ENCODE data around the gene FBXL20. TPM values are rescaled to one million over a fixed set of nuclear protein-coding genes. Genes with fewer than 3 reads are reported as not detected.

Gene FBXL20
- total and polyA plus RNA-seq, 11 donors = 3.1 to 21.9 (median 12.2) TPM

DNA sequence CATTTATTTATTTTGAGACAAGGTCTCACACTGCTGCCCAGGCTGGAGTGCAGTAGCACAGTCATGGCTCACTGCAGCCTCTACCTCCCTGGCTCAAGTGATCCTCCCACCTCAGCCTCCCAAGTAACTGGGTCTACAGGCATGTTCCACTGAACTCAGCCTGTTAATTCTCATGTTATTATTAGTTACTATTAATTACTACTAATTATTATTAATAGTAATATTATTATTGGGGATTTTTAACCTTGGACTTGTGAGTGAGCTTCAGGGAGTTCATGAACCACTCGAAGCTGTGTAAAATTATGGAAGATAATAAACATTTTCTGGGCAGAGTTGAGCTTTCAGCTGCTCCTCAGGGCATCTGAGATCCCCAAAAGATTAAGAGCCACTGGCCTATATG is 171.1 kb downstream of the FBXL20 start:
- Histone ChIP-seq H3K27ac (no peak overlapping the region), H3K9me3 (no peaks in the 10 kb centered on the region), H3K36me3 (no peaks in the 10 kb centered on the region), H3K4me1 (peaks cover 0 to 26% (median 14%) of the 10 kb centered on the region in 12 donors), H3K4me3 (no peak overlapping the region), H3K27me3 (peaks cover 4 to 81% (median 39%) of the 10 kb centered on the region in 9 donors)
- DNase-seq = no peak
- intact Hi-C loops (cut with DNase I) = loop anchor here in 4 of 10 donors (5.0 to 10.0 kb wide), 5 partner anchors 38 to 248 kb away; partner anchors contain the start of gene ARL5C (in 1 of the 4)
- 44 to 94% (median 90%) methylated on average over 1 of the region's 1 CpG for WGBS, 4 donors
- TF ChIP-seq, protein P1, sequence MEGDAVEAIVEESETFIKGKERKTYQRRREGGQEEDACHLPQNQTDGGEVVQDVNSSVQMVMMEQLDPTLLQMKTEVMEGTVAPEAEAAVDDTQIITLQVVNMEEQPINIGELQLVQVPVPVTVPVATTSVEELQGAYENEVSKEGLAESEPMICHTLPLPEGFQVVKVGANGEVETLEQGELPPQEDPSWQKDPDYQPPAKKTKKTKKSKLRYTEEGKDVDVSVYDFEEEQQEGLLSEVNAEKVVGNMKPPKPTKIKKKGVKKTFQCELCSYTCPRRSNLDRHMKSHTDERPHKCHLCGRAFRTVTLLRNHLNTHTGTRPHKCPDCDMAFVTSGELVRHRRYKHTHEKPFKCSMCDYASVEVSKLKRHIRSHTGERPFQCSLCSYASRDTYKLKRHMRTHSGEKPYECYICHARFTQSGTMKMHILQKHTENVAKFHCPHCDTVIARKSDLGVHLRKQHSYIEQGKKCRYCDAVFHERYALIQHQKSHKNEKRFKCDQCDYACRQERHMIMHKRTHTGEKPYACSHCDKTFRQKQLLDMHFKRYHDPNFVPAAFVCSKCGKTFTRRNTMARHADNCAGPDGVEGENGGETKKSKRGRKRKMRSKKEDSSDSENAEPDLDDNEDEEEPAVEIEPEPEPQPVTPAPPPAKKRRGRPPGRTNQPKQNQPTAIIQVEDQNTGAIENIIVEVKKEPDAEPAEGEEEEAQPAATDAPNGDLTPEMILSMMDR (IDR thresholded peaks at IDR 0.05) = no peak
- TF ChIP-seq POLR2A (IDR thresholded peaks at IDR 0.05) = no peak
- ATAC-seq = no peak

- 57 to 79% (median 65%) methylated on average over 11 of the region's 11 CpGs for WGBS, 4 donors
- no peak for ATAC-seq
- H3K4me1 ChIP-seq = peaks cover 0 to 36% (median 20%) of the 10 kb centered on the region in 12 donors
- no peaks in the 10 kb centered on the region for H3K9me3 ChIP-seq
- intact Hi-C loops (cut with DNase I) = no loop called here
- H3K27me3 ChIP-seq = peaks cover 11 to 88% (median 47%) of the 10 kb centered on the region in 9 donors
- no peak for TF ChIP-seq POLR2A (IDR thresholded peaks at IDR 0.05)
- TF ChIP-seq, protein P1 (IDR thresholded peaks at IDR 0.05) = no peak
- no peak overlapping the region for H3K4me3 ChIP-seq
- peak in 1 of 5 donors; percentile 53 for DNase-seq
- no peak overlapping the region for H3K27ac ChIP-seq
- H3K36me3 ChIP-seq = no peaks in the 10 kb centered on the region
Measured at GRCh38 chr17:39229274-39229913, 172.0 kb downstream of the FBXL20 start.

- no peaks in the 10 kb centered on the region for H3K36me3 ChIP-seq
- peaks cover 0 to 36% (median 20%) of the 10 kb centered on the region in 12 donors for H3K4me1 ChIP-seq
- WGBS, 4 donors = 59 to 86% (median 74%) methylated on average over 2 of the region's 2 CpGs
- H3K9me3 ChIP-seq = no peaks in the 10 kb centered on the region
- intact Hi-C loops (cut with DNase I) = no loop called here
- no peak overlapping the region for H3K4me3 ChIP-seq
- TF ChIP-seq POLR2A (IDR thresholded peaks at IDR 0.05) = no peak
- TF ChIP-seq, protein P1 (IDR thresholded peaks at IDR 0.05) = no peak
- peaks cover 11 to 70% (median 38%) of the 10 kb centered on the region in 9 donors for H3K27me3 ChIP-seq
- ATAC-seq (no peak), DNase-seq (peak in 1 of 5 donors; percentile 2)
- H3K27ac ChIP-seq = no peak overlapping the region
Measured at GRCh38 chr17:39227364-39227919, 174.0 kb downstream of the FBXL20 start.

DNA sequence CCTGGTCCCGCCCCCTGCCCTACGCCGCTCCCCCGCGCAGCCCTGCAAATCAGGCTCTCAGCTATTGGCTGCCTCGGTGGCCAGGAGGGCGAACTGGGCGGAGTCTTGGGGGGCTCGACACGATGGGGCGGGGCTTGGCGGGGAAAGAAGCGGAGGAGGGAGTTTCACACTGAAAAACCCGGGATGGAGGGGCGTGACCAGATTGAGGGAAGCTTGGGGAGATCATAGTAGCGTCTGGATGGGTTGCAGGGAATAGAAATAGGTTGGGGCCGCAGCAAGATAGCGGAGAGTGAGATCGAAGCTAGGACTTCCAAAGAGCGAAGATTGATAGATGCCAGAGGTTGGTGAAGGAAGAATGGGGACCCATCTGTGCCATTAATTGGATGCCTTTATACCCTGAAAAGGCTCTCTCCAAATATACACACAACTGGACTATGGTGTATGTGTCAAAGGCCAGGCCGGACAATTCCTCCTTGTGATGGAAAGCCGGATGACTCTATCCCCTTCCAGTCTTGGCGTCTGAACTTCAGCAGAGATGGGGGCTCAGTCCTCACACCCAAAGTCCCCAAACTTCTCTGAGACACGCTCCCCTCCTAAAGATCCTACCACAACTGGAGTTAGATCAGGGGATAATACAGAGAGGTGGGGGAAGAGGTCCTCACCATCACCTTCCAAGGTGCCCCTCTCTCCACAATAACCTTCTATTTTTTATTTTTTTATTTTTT is 175.3 kb downstream of the FBXL20 start:
- peaks cover 0 to 23% (median 15%) of the 10 kb centered on the region in 12 donors for H3K4me1 ChIP-seq
- intact Hi-C loops (cut with DNase I) = no loop called here
- H3K36me3 ChIP-seq = no peaks in the 10 kb centered on the region
- H3K9me3 ChIP-seq = no peaks in the 10 kb centered on the region
- H3K27ac ChIP-seq = no peak overlapping the region
- ATAC-seq = peak; percentile 34 to 92 (median 76)
- peak; percentile 74 to 88 (median 80) for DNase-seq
- H3K4me3 ChIP-seq = peak overlapping the region; percentile 22 to 55 (median 48)
- TF ChIP-seq, protein P1 (IDR thresholded peaks at IDR 0.05) = no peak
- no peak for TF ChIP-seq POLR2A (IDR thresholded peaks at IDR 0.05)
- H3K27me3 ChIP-seq = peaks cover 10 to 59% (median 32%) of the 10 kb centered on the region in 9 donors
- WGBS, 4 donors = 12 to 16% (median 13%) methylated on average over 22 to 24 of the region's 24 CpGs
